Measurements from ENCODE around the gene STPG2. TPM values are rescaled to one million over a fixed set of nuclear protein-coding genes. Genes with fewer than 3 reads are reported as not detected.

Gene STPG2
- total RNA-seq, 4 donors from 2014 or later, result 0.31 TPM; not detected in 3

DNA sequence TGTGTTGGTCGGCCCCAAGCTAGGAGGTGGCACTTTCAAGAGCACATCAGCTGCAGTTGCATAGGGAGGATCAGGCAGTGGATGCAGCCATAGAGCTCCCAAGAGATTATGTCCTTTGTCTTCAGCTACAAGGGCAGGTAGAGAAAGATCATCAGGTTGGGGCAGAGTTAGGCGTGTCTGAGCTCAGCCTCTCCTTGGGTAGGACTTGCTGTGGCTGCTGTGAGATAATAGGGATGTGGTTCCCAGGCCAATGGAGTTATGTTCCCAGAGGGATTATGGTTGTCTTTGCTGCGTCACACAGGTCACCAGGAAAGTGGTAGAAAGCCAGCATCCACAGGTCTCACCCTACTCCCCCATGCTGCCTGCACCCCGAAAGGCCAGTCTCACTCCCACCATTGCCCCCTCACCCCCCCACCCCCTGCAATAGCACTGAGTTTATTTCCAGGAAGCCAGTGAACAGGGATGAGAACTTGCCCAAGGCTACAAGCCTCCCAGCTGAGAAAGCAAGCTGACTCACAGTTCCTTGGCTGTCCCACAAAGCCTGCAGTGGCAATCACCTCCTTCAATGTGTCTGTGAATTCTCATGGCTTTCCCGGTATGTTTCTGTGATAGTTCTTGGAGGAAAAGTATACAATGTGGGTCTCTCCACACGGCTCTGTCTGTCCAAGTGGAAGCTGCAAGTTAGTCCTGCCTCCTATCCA lies 148.4 kb downstream of the STPG2 start:
- Histone ChIP-seq H3K9me3 (peaks cover 0 to 21% (median 0%) of the 10 kb centered on the region in 3 donors), H3K36me3 (no peaks in the 10 kb centered on the region), H3K27ac (no peak overlapping the region), H3K4me1 (no peaks in the 10 kb centered on the region), H3K4me3 (no peak overlapping the region), H3K27me3 (no peaks in the 10 kb centered on the region)
- intact Hi-C loops (cut with DNase I), result no loop called here
- DNase-seq, result no peak
- 63 to 69% methylated on average over 3 to 5 of the region's 6 CpGs for WGBS, 2 donors
- no peak for TF ChIP-seq POLR2A (IDR thresholded peaks at IDR 0.05)
- TF ChIP-seq, protein P1, sequence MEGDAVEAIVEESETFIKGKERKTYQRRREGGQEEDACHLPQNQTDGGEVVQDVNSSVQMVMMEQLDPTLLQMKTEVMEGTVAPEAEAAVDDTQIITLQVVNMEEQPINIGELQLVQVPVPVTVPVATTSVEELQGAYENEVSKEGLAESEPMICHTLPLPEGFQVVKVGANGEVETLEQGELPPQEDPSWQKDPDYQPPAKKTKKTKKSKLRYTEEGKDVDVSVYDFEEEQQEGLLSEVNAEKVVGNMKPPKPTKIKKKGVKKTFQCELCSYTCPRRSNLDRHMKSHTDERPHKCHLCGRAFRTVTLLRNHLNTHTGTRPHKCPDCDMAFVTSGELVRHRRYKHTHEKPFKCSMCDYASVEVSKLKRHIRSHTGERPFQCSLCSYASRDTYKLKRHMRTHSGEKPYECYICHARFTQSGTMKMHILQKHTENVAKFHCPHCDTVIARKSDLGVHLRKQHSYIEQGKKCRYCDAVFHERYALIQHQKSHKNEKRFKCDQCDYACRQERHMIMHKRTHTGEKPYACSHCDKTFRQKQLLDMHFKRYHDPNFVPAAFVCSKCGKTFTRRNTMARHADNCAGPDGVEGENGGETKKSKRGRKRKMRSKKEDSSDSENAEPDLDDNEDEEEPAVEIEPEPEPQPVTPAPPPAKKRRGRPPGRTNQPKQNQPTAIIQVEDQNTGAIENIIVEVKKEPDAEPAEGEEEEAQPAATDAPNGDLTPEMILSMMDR (IDR thresholded peaks at IDR 0.05), result no peak

DNA sequence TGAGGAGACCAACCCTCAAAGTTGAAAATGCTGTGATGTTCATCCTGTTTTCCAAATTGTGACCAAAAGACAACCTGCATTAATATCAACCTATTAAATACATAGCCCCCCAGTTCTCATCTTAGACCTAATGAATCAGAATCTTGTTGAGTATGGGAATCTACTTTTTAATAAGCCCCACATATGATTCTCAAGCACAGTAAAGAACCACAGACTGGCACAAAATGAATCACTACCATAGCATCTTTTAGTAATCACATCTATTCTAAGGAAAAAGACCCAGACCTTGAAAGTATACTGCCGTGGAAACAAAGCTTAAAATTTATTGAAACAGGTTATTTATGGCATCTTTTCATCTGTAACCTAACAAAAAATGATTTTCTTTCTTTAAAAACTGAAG lies 152.9 kb downstream of the STPG2 start:
- H3K4me3 ChIP-seq, result no peak overlapping the region
- intact Hi-C loops (cut with DNase I), result no loop called here
- H3K4me1 ChIP-seq, result no peaks in the 10 kb centered on the region
- H3K27me3 ChIP-seq, result no peaks in the 10 kb centered on the region
- no peak overlapping the region for H3K27ac ChIP-seq
- TF ChIP-seq, protein P1 (IDR thresholded peaks at IDR 0.05), result no peak
- TF ChIP-seq POLR2A (IDR thresholded peaks at IDR 0.05), result no peak
- no peak for DNase-seq
- H3K36me3 ChIP-seq, result no peaks in the 10 kb centered on the region
- WGBS, 2 donors, result 60 to 79% methylated on average over 1 of the region's 1 CpG
- H3K9me3 ChIP-seq, result peaks cover 0 to 21% (median 0%) of the 10 kb centered on the region in 3 donors

DNA sequence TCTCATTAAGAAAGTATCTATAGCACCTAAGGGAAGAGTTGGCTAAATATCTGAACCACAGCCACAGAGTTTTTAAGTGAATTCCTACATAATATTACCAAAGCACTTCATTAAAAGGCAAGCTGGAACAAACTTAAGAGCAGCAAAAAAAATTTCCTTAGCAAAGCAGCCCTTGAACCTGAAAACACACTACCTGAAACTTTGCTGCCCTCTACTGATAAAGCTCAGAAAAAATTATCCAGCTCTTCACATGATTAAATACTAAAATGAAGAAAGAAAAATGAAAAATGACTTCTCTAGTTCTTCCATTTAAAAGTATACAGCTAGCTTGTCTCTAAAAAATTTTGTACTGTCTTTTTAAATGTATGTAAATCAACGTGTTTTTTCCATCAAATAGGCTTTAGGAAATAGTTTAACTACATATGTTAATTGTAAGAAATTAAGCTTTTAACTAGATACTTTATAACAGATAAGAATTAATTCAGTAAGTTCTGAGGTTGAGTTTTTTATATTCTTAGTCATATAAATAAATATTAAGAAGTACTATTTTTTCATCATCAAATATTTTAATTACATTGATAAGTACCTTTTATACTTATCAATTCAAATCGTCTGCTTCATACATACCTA lies 156.1 kb downstream of the STPG2 start:
- intact Hi-C loops (cut with DNase I), result no loop called here
- TF ChIP-seq, protein P1 (IDR thresholded peaks at IDR 0.05), result peak in 2 of 6 experiments; percentile 14 to 52
- no peak for TF ChIP-seq POLR2A (IDR thresholded peaks at IDR 0.05)
- WGBS, 2 donors, result 38 to 41% methylated on average over 2 of the region's 2 CpGs
- Histone ChIP-seq H3K4me3 (no peak overlapping the region), H3K4me1 (no peaks in the 10 kb centered on the region), H3K9me3 (no peaks in the 10 kb centered on the region), H3K27ac (no peak overlapping the region), H3K27me3 (no peaks in the 10 kb centered on the region), H3K36me3 (no peaks in the 10 kb centered on the region)
- no peak for DNase-seq

DNA sequence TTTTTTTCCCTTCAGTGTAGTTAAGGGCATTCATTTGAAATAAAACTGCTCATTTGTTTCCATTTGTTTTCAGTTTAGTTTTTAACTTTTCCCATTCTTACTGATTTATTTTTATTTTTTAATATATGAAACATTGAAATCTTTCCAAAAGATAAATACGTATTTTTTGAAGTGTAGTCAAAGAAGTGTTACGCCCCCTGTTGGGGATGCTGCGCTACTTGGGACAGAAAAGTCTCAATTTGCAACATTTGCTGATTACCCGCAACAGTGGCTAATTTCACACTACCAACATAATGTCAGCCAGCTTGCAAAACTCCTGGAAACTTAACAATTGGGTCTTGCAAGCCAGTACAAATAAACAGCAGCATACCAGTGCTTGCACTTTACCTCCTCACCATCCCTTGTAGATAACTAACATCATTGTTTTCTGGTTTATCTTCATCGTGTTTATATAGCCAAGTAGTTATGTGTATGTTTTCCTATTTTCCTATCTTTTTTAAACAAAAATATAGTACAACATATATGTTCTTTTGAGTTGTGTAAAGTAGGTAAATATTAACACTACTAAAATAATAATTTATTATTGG lies 158.6 kb downstream of the STPG2 start:
- DNase-seq, result no peak
- no peaks in the 10 kb centered on the region for H3K4me1 ChIP-seq
- H3K36me3 ChIP-seq, result no peaks in the 10 kb centered on the region
- no peaks in the 10 kb centered on the region for H3K9me3 ChIP-seq
- TF ChIP-seq, protein P1 (IDR thresholded peaks at IDR 0.05), result peak in 1 of 6 experiments; percentile 22
- no peak for TF ChIP-seq POLR2A (IDR thresholded peaks at IDR 0.05)
- no peaks in the 10 kb centered on the region for H3K27me3 ChIP-seq
- no peak overlapping the region for H3K4me3 ChIP-seq
- intact Hi-C loops (cut with DNase I), result no loop called here
- WGBS, 2 donors, result 64 to 79% methylated on average over 5 of the region's 5 CpGs
- no peak overlapping the region for H3K27ac ChIP-seq
